GM21526 (cell line): ENCODE measurements around the gene HMGB3.
A peak's percentile ranks its signal among the peaks of the same experiment; 100 is the strongest.
"Not testable (repeated sequence)": the region's sequence is repeated elsewhere in the genome, so short reads cannot be mapped to it uniquely, and the experiment has no call there.

Source experiments
- ATAC-seq: cut with Tn5 transposase; IDR thresholded peaks from one replicate; pipeline ENCODE4 v1.9.1; 2021; ENCODE audit warnings: moderate library complexity; ENCODE audit not compliant: unreplicated experiment, low FRiP score

HMGB3 gene

GRCh38 chrX:150975655-150976390 is 7.3 kb upstream of the HMGB3 start:
- no peak for ATAC-seq

DNA sequence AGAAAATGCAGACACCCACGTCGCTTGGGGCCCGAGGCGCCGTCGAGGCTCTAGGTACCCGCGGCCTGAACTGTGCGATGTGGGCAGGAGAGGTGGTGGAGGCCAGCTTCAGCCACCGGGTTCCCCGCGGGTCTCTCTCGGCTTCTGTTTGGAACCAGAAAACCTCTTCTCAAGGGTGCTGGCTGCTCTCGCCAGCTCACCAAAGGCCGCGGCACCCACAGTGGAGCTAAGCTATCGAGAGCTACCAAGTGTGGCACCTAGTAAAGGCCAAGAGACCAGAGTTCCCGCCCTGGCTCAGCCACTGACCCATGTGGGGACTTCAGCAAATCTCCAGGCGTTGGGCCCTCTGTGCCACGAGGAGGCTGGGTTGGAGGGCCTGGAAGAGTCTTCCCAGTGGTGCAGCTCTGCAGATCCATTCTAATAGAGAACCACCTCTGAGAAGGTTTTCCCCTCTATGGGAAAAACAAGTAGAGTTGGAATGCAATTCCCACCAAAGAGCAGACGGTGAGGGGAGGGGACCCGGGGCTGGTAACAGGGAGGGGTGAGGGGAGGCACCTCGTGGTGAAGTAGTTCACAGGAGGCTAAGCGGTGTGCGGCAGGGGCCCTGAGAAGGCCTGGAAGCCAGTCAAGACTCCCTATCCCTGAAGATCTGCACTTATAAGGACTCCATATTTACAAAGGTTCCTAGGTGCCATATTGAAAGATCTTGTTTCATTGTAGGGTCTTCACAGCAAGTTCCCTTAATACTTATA is 5.5 kb upstream of the HMGB3 start:
- no peak for ATAC-seq

DNA sequence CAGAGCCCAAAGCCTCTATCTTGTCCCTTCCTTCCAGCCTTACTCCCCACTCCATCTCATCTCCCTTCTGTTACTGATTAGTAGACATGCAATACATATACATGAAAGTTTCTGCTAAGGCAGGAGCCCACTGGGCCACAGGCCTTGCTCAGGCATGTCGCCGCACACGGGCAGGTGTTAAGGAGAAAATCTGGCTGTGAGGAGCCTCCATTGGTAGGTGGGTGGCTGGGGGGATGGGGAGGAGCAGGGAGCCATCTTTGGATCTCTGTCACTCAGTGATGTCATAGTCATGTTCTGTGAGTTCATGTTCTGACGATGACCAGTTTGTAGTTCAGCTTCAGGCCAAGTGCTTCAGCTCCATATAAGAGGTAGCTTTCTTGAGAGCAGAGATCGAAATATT is 2.9 kb upstream of the HMGB3 start:
- ATAC-seq: no peak

- no peak for ATAC-seq
These were observed 2.4 kb upstream of the HMGB3 start for GRCh38 chrX:150980711-150981110.

DNA sequence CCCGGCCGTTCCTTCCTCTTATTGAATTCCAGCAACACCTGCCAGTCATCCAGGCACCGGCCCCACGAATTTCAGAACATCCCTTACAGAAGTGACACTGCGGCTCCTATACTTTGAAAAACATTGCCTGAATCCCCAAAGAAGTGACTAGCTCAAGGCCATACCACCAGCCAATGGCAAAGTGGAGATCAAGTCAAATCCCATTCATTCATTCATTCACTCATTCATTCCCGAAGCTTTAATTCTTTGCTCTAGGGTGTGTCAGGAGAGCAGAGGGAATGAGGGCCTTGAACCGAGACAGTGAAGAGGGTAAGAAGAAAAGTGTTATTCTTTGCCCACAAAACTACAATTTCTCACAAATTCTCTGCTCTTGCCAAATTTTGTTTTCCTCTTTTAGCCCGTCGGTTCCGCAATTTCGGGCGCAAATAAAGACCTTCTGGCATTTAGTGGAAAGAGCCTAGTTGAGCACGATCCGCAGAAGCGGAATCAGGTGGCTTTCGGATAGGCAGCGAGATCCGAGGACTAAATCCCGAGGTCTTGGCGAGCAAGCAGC is 824 bp upstream of the HMGB3 start:
- no peak for ATAC-seq

- peak; percentile 15 for ATAC-seq
These were observed 510 bp downstream of the HMGB3 start for GRCh38 chrX:150983521-150984168.

GRCh38 chrX:150984169-150984824 is 1.2 kb downstream of the HMGB3 start:
- no peak for ATAC-seq

GRCh38 chrX:150987687-150988086 is 4.6 kb downstream of the HMGB3 start:
- ATAC-seq: not testable (repeated sequence)

- no peak for ATAC-seq
These were observed 6.3 kb downstream of the HMGB3 start for GRCh38 chrX:150989420-150989819.

DNA sequence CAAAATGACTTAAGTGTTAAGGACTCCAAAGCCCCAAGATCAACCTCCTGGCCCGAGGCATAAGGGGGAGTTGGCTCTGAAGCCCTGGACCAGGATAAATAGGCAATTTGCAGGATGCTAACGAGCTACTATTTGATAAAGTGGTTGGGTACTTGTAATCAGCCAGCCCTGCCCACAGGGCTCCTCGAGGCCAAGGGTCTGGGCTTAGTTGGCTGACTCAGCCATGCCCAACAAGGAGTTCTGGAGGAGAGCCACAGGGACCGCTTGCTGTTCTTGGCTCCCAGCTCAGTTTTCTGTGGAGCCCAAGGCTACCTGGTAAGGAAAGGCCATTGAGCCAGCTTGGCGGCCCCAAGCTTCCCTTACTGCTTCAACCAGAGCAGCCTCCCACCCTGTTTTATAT is 7.8 kb downstream of the HMGB3 start:
- no peak for ATAC-seq

- no peak for ATAC-seq
These were observed 17.8 kb downstream of the HMGB3 start for GRCh38 chrX:151000861-151001331.

GRCh38 chrX:151004085-151004484 is 20.9 kb downstream of the HMGB3 start:
- ATAC-seq: no peak

GRCh38 chrX:151006410-151007109 is 23.4 kb downstream of the HMGB3 start:
- no peak for ATAC-seq

GRCh38 chrX:151009582-151009981 is 26.4 kb downstream of the HMGB3 start:
- no peak for ATAC-seq

DNA sequence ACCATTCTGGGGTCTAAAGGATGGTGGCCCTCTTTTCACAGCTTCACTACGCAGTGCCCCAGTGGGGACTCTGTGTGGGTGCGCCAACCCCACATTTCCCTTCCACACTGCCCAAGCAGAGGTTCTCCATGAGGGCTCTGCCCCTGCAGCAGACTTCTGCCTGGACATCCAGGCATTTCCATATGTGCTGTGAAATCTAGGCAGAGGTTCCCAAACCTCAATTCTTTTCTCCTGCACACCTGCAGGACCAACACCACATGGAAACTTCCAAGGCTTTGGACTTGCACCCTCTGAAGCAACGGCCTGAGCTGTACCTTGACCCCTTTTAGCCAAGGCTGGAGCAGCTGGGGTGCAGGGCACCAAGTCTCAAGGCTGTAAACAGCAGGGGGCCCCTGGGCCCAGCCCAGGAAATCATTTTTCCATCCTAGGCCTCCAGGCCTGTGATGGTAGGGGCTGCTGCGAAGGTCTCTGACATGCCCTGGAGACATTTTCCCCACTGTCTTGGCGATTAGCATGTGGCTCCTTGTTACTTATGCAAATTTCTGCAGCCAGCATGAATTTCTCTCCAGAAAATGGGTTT is 30.1 kb downstream of the HMGB3 start:
- no peak for ATAC-seq

GRCh38 chrX:151015684-151016083 is 32.5 kb downstream of the HMGB3 start:
- ATAC-seq: no peak

DNA sequence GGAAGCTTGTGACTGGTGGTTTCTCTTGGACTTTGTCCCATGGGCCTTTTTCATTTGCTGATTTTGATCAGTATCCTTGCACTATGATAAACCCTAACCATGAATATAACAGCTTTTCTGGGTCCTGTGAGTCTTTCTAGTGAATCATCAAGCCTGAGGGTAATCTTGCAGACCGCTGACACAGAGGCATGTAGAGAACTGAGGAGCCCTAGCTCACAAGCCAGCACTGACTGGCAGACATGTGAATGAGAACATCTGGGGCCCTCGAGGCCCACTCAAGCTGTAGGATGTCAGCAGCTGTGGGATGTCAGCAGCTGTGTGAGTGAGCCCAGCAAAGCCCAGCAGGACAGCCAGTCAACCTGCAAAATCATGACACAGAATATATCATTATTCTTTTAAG is 36.7 kb downstream of the HMGB3 start:
- no peak for ATAC-seq

GRCh38 chrX:151030845-151031244 is 47.7 kb downstream of the HMGB3 start:
- ATAC-seq: no peak

- ATAC-seq: no peak
These were observed 48.3 kb downstream of the HMGB3 start for GRCh38 chrX:151031391-151031975.
